Measurements from ENCODE around the gene RBPJL. TPM values are rescaled to one million over a fixed set of nuclear protein-coding genes. Genes with fewer than 3 reads are reported as not detected.
"Not testable (repeated sequence)": the region's sequence is repeated elsewhere in the genome, so short reads cannot be mapped to it uniquely, and the experiment has no call there.

RBPJL gene
- polyA plus RNA-seq, 6 donors from 2014 or later: not detected

GRCh38 chr20:45344168-45344860 is 37.7 kb downstream of the RBPJL start:
- no peak for DNase-seq
- H3K36me3 Mint-ChIP-seq: no peaks in the 10 kb centered on the region
- H3K4me3 Mint-ChIP-seq: peak overlapping the region in 1 of 8 donors; percentile 10

GRCh38 chr20:45345104-45345936 is 38.7 kb downstream of the RBPJL start:
- Mint-ChIP-seq H3K9me3 (no peaks in the 10 kb centered on the region), H3K27me3 (peaks cover 31 to 72% (median 31%) of the 10 kb centered on the region in 3 donors), H3K27ac (peak overlapping the region in 1 of 6 donors; percentile 88), H3K4me3 (no peak overlapping the region), H3K4me1 (peaks cover 12 to 39% (median 21%) of the 10 kb centered on the region in 3 donors), H3K36me3 (no peaks in the 10 kb centered on the region)
- ATAC-seq (ENCODE audit: low read depth in 2 of 2) (no peak), DNase-seq (no peak)

More at GRCh38 chr20:45344168-45344860, 37.7 kb downstream of the RBPJL start:
- peaks cover 24 to 80% (median 37%) of the 10 kb centered on the region in 3 donors for H3K27me3 Mint-ChIP-seq
- no peak overlapping the region for H3K27ac Mint-ChIP-seq
- H3K4me1 Mint-ChIP-seq: peaks cover 12 to 39% (median 21%) of the 10 kb centered on the region in 3 donors
- H3K9me3 Mint-ChIP-seq: no peaks in the 10 kb centered on the region
- ATAC-seq (ENCODE audit: low read depth in 2 of 2): no peak

GRCh38 chr20:45346291-45346718 is 39.7 kb downstream of the RBPJL start:
- Mint-ChIP-seq H3K9me3 (no peaks in the 10 kb centered on the region), H3K36me3 (no peaks in the 10 kb centered on the region), H3K27ac (peak overlapping the region in 2 of 6 donors; percentile 9 to 39), H3K4me3 (peak overlapping the region in 2 of 8 donors; percentile 59 to 75), H3K4me1 (peaks cover 12 to 39% (median 21%) of the 10 kb centered on the region in 3 donors), H3K27me3 (peaks cover 24 to 63% (median 34%) of the 10 kb centered on the region in 3 donors)
- no peak for DNase-seq
- ATAC-seq (ENCODE audit: low read depth in 2 of 2): peak; percentile 8 to 73

GRCh38 chr20:45346851-45347250 is 40.2 kb downstream of the RBPJL start:
- ATAC-seq (ENCODE audit: low read depth in 2 of 2): no peak
- no peaks in the 10 kb centered on the region for H3K9me3 Mint-ChIP-seq
- peak overlapping the region in 1 of 6 donors; percentile 27 for H3K27ac Mint-ChIP-seq
- peaks cover 24 to 63% (median 34%) of the 10 kb centered on the region in 3 donors for H3K27me3 Mint-ChIP-seq
- no peaks in the 10 kb centered on the region for H3K36me3 Mint-ChIP-seq
- peaks cover 12 to 39% (median 21%) of the 10 kb centered on the region in 3 donors for H3K4me1 Mint-ChIP-seq
- H3K4me3 Mint-ChIP-seq: peak overlapping the region in 4 of 8 donors; percentile 49 to 87 (median 67)
- DNase-seq: no peak

GRCh38 chr20:45347297-45347935 is 40.8 kb downstream of the RBPJL start:
- H3K36me3 Mint-ChIP-seq: no peaks in the 10 kb centered on the region
- H3K27ac Mint-ChIP-seq: peak overlapping the region in 2 of 6 donors; percentile 49 to 56
- H3K4me3 Mint-ChIP-seq: peak overlapping the region; percentile 36 to 87 (median 72)
- no peak for DNase-seq
- peaks cover 24 to 60% (median 34%) of the 10 kb centered on the region in 3 donors for H3K27me3 Mint-ChIP-seq
- ATAC-seq (ENCODE audit: low read depth in 2 of 2): peak; percentile 15 to 27
- H3K9me3 Mint-ChIP-seq: no peaks in the 10 kb centered on the region
- peaks cover 12 to 39% (median 21%) of the 10 kb centered on the region in 3 donors for H3K4me1 Mint-ChIP-seq

GRCh38 chr20:45347936-45348778 is 41.5 kb downstream of the RBPJL start, which contains the start of gene SDC4:
SDC4 (minus strand) TSS chr20:45348424; CDS start chr20:45348384, 40 bp downstream.
- Mint-ChIP-seq H3K27me3 (peaks cover 24 to 52% (median 34%) of the 10 kb centered on the region in 3 donors), H3K27ac (peak within 1 kb of the TSS in 2 of 6 donors; percentile 49 to 56), H3K4me3 (peak within 1 kb of the TSS; percentile 40 to 87 (median 74)), H3K4me1 (peaks cover 12 to 39% (median 21%) of the 10 kb centered on the region in 3 donors), H3K9me3 (no peaks in the 10 kb centered on the region), H3K36me3 (no peaks in the 10 kb centered on the region)
- DNase-seq: no peak
- ATAC-seq (ENCODE audit: low read depth in 2 of 2): peak; percentile 69 to 77

GRCh38 chr20:45350217-45350616 is 43.6 kb downstream of the RBPJL start:
- Mint-ChIP-seq H3K36me3 (no peaks in the 10 kb centered on the region), H3K27ac (no peak overlapping the region), H3K27me3 (peaks cover 24 to 48% (median 42%) of the 10 kb centered on the region in 3 donors), H3K4me3 (peak overlapping the region in 1 of 8 donors; percentile 6), H3K9me3 (no peaks in the 10 kb centered on the region), H3K4me1 (peaks cover 12 to 29% (median 17%) of the 10 kb centered on the region in 3 donors)
- DNase-seq: no peak
- ATAC-seq (ENCODE audit: low read depth in 2 of 2): no peak

- H3K27me3 Mint-ChIP-seq: peaks cover 21 to 47% (median 38%) of the 10 kb centered on the region in 3 donors
- ATAC-seq (ENCODE audit: low read depth in 2 of 2); H3K9me3 Mint-ChIP-seq; H3K4me3 Mint-ChIP-seq; H3K36me3 Mint-ChIP-seq; DNase-seq: not testable (repeated sequence)
- H3K4me1 Mint-ChIP-seq: peaks cover 12 to 24% (median 17%) of the 10 kb centered on the region in 3 donors
- peak overlapping the region in 1 of 6 donors; percentile 27 for H3K27ac Mint-ChIP-seq
Measured at GRCh38 chr20:45350795-45351194, 44.2 kb downstream of the RBPJL start.

- DNase-seq (no peak), ATAC-seq (ENCODE audit: low read depth in 2 of 2) (no peak)
- H3K36me3 Mint-ChIP-seq: no peaks in the 10 kb centered on the region
- H3K4me3 Mint-ChIP-seq: no peak overlapping the region
- H3K27me3 Mint-ChIP-seq: peaks cover 2 to 27% (median 22%) of the 10 kb centered on the region in 3 donors
- H3K4me1 Mint-ChIP-seq: peaks cover 4 to 8% (median 7%) of the 10 kb centered on the region in 3 donors
- no peak overlapping the region for H3K27ac Mint-ChIP-seq
- H3K9me3 Mint-ChIP-seq: no peaks in the 10 kb centered on the region
Measured at GRCh38 chr20:45352729-45353128, 46.1 kb downstream of the RBPJL start.

GRCh38 chr20:45353746-45354145 is 47.1 kb downstream of the RBPJL start:
- Mint-ChIP-seq H3K27me3 (peaks cover 0 to 22% (median 19%) of the 10 kb centered on the region in 3 donors), H3K4me3 (no peak overlapping the region), H3K9me3 (no peaks in the 10 kb centered on the region), H3K36me3 (no peaks in the 10 kb centered on the region), H3K4me1 (peaks cover 0 to 2% (median under 1%) of the 10 kb centered on the region in 3 donors), H3K27ac (no peak overlapping the region)
- DNase-seq: no peak
- ATAC-seq (ENCODE audit: low read depth in 2 of 2): no peak

GRCh38 chr20:45354423-45355208 is 48.0 kb downstream of the RBPJL start:
- peaks cover 0 to 2% (median 0%) of the 10 kb centered on the region in 3 donors for H3K4me1 Mint-ChIP-seq
- H3K4me3 Mint-ChIP-seq: no peak overlapping the region
- H3K27me3 Mint-ChIP-seq: peaks cover 0 to 24% (median 22%) of the 10 kb centered on the region in 3 donors
- no peaks in the 10 kb centered on the region for H3K9me3 Mint-ChIP-seq
- H3K27ac Mint-ChIP-seq: peak overlapping the region in 1 of 6 donors; percentile 26
- no peaks in the 10 kb centered on the region for H3K36me3 Mint-ChIP-seq
- DNase-seq: no peak
- no peak for ATAC-seq (ENCODE audit: low read depth in 2 of 2)

Measured in naive B cell (primary cell).